ENCODE results near the gene SHISA6.

DNA sequence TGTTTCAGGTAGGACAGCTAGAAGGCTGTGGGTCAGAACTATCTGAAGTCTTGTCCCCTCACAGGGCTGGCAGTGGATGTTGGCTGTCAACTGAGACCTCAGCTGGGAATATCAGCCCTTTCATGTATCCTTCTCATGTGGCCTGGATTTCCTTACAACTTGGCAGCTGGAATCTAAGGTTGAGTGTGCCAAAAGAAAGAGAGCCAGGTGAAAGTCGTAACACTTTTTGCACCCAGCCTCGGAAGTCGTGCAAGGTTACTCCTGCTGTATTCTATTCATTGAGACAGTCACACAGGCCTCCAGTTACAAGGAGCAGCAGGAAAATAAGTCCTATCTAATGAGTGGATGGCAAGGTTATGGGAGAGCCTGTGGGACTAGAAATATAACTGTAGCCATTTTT is 304.7 kb downstream of the SHISA6 start:
- TF ChIP-seq SNAI2 (CRISPR knock-in tag; IDR thresholded peaks at IDR 0.05) (no peak), RARB (CRISPR knock-in tag; IDR thresholded peaks at IDR 0.05) (no peak), ZFP30 (CRISPR knock-in tag; IDR thresholded peaks at IDR 0.05) (no peak), ARNTL (CRISPR knock-in tag; IDR thresholded peaks at IDR 0.05; ENCODE audit: borderline replicate concordance, low read depth) (no peak)
- TF ChIP-seq, protein P1, sequence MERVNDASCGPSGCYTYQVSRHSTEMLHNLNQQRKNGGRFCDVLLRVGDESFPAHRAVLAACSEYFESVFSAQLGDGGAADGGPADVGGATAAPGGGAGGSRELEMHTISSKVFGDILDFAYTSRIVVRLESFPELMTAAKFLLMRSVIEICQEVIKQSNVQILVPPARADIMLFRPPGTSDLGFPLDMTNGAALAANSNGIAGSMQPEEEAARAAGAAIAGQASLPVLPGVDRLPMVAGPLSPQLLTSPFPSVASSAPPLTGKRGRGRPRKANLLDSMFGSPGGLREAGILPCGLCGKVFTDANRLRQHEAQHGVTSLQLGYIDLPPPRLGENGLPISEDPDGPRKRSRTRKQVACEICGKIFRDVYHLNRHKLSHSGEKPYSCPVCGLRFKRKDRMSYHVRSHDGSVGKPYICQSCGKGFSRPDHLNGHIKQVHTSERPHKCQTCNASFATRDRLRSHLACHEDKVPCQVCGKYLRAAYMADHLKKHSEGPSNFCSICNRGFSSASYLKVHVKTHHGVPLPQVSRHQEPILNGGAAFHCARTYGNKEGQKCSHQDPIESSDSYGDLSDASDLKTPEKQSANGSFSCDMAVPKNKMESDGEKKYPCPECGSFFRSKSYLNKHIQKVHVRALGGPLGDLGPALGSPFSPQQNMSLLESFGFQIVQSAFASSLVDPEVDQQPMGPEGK (CRISPR knock-in tag; IDR thresholded peaks at IDR 0.05; ENCODE audit: borderline replicate concordance): no peak

Data from SK-N-SH treated with all-trans-retinoic acid at 6 μM for 48 hours (cell line).